GM11168 (cell line): ENCODE measurements around the gene HEATR5B.
"Not testable (repeated sequence)": the region's sequence is repeated elsewhere in the genome, so short reads cannot be mapped to it uniquely, and the experiment has no call there.

Experiments
- in situ Hi-C: fragments of 300-500 bp; cut with MboI; formaldehyde crosslinking; loops from one replicate; pipeline ENCODE4 v1.12.0; 2022; ENCODE audit warnings: low sequenced_read_pairs; ENCODE audit not compliant: unreplicated experiment

The HEATR5B gene

DNA sequence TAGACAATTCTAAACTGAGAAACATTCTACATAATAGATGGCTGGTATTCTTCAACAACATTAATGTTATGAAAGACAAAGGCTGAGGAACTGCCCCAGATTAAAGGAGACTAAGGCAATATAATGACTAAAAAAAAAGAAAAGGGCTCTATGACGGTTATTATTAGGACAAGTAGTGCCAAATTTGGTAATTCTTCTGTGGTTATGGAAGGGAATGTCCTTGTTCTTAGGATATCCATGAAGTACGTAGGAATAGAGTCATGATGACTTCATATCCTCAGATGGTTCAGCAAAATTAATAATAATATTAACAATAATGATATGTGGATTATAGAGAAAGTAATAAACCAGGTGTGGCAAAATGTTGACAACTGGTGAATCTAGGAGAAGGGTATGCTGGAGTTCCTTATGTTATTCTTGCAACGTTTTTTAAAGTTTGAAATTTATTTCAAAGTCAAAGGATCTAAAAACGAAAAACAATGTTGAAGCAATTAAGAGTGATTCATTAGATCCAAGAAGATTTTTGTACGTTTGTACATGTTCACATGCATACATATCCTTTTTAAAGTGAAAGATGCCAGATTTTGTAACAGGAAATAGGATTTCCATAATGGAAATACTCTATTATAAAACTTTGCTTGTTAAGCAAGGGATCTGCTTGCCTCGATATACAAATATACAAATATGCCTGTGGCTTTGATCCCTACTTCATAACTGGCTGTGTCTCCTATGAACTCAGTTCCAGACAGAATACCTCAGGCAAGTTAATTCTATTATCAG is 90.1 kb downstream of the HEATR5B start:
- in situ Hi-C loops = no loop called here

DNA sequence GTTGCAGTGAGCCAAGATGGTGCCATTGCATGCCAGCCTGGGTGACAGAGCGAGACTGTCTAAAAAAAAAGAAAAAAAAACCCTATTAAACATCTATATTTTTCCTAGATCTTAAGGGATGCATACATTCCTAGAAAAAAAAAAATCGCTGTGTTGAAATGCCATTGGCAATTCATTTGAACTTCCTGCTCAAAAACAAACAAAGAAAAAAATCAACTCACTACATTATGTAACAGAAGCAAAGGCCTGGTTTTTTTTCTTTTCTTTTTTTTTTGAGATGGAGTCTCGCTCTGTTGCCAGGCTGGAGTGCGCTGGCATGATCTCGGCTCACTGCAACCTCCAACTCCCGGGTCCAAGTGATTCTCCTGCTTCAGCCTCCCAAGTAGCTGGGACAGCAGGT is 96.2 kb downstream of the HEATR5B start:
- in situ Hi-C loops = no loop called here

DNA sequence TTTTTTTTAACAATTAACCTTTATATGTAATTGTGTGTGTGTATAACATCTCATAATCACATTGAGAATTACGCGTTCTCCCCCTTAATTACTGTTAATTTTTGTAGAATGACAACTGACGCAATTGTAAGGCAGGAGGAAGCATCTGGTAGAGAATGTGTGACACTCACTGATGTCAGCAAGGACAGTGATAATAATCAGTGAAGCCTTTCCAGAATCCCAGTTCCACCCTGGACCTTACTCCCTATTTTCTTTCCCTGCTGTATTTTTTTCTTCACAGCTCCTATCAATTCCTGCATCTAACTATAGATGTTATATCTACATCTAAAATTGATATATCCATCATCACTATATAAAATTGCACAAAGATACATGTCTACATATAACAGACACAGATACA is 101.7 kb downstream of the HEATR5B start:
- in situ Hi-C loops = no loop called here

DNA sequence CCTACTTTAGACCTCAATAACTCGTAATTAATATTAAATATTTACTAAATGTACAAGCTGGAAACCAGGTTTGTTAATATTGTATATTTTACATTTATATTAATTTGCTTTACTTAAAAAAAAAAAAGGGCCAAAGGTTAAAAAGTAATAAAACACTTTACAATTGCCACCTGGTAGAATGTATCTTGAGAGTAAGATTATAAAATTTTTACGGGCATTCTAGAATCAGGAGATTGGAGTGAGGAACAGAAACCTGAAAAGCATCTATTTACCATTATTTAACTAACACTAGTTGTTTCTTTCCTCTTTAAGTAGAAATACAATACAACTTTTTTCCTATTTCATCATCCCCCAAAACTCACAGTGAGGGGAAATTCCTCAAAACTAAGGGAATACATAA is 102.3 kb downstream of the HEATR5B start:
- in situ Hi-C loops = no loop called here

DNA sequence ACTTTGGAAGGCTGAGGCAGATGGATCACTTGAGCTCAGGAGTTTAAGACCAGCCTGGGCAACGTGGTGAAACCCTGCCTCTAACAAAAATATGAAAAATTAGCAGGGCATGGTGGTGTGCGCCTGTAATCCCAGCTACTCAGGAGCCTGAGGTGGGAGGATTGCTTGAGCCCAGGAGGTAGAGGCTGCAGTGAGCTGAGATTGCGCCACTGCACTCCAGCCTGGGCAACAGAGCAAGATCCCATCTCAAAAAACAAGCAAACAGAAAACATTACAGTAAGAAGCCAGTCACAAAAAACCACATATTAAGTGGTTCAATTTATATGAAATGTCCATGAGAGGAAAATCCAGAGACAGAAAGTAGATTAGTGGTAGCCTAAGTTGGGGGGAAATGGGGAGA is 105.2 kb downstream of the HEATR5B start:
- in situ Hi-C loops = not testable (repeated sequence)

DNA sequence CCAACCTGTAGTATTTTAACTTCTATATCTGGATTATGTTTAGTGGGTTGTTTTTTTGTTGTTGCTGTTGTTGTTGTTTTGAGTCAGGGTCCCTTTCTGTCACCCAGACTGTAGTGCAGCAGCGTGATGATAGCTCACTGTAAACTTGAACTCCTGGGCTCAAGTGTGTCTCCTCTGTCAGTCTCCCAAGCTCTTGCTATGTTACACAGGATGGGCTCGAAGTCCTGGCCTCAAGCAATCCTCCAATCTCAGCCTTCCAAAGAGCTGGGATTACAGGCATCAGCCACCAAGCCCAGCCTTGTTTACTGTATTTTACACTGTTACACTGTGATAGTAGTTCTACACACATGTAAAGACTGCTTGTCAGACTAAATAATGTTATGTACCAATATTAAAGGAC is 108.1 kb downstream of the HEATR5B start:
- in situ Hi-C loops = no loop called here

DNA sequence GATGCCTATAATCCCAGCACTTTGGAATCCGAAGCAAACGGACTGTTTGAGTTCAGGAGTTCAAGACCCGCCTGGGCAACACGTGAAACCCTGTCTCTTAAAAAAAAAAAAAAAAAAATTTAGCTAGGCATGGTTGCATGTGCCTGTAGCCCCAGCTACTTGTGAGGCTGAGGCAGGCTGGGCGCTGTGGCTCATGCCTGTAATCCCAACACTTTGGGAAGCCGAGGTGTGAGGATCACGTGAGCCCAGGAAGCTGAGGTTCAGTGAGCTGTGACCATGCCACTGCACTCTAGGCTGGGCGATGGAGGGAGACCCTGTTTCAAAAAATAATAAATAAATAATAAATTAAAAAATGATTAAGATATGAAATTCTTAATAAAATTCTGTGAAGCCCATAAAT is 108.9 kb downstream of the HEATR5B start:
- in situ Hi-C loops = no loop called here

DNA sequence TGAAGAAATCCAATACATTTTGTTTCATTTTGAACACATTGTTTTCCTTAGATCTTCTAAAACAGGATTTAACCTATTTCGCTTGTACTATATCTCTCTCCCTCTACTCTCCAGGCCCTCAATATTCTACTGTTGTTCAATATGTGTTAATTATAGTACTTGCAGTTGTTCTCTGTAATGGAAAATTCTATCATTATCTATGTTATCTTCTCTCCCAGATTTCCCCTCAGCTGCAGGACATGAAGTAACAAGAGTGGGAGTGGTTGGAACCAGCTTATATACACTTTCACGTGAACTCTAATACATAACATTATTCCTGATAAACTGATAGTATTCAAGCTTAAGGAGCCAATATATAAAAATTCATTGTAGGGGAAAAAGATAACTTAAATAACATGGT is 110.9 kb downstream of the HEATR5B start:
- in situ Hi-C loops = no loop called here

DNA sequence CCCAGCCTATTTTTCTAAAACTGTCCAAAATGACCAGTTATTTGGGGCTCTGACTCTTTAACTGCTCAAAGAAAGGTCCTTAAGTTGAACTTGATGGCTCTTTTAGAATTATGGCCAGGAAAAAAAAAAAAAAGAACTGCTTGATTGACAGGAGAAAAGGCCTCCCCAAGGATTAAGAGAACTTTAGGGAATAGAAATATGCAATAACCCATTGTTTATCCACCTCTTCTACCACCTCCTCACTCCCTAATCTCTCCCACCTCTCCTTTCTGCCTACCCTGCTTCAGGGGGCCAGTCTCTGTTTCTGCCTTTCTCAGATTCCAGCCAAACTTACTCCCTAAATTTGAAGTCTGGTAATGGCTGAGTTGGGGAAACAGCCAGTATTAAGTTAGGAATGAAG is 112.2 kb downstream of the HEATR5B start:
- in situ Hi-C loops = no loop called here

DNA sequence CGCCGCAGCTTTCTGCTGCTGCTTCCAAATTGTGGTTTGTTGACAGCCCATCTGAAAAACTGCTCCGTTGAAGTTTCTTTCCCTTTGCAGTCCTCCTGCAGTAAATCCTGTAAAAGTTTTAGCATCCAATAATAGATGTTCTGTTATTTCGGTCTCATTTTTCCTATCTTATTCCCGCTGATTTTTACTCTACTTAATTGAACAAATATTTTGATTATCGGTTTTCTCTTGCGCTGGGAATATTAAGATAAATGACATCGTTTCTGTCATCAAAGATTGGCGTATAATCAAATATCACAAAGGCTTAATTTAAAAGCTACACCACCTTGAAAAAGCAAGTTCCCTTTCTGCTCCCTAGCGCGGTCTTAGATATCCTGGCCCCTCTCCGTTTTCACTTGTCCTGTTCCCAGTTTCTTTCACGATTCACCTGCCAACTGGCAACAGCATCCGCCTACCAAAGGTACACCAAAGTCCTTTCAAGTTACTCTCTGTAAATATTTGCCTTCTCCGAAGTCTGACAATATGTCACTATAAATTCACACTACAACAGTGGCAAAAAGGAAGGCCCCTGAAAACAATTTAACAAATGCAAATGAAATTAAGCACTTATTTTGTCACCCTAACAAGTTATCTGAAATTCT is 116.8 kb downstream of the HEATR5B start:
- in situ Hi-C loops = no loop called here

DNA sequence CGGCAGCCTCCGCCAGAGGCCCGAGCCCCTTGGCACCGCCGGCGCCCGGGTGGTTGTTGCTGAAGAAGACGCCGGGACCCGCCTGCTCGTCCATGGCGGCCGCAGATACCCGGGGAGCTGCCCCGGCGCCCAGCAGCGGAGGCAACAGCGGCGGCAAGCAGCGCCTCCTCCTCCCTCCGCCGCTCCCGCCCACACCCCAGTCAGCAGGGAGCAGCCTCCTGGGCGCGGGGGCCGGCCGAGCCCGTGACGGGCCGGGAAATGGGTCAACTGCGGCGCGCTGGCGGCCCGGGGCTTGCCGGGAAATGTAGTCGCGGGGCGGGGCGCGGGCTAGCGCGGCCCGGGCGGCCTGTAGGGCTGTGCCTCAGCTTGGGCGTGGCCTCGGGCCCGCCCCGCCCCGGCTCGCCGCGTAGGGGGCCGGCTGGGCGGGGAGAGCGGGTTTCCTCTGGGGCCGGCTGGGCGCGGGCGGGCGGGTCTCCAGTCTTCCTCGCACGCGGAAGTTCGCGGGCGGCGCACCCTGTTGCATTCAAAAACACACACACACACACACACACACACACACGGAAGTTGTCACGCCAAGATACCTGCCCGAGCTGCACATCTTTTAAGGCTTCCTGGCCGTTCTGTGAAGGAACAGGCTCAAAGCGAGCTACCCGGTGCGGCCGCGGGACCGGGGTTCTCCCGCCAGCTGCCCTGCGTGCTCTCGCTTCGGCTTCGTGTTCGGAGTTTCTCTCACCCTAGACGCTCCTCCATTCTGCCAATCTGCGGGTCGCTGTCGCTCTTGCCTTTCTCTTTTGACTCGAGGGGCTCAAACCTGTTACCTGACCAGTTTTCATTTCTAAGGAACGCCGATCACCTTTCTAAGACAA is 117.6 kb downstream of the HEATR5B start, which contains the start of gene STRN:
TSS of gene STRN (minus strand) at position 167 of the 866 bp plus-strand sequence. CDS start at position 94, 73 bp downstream.
- in situ Hi-C loops = no loop called here

DNA sequence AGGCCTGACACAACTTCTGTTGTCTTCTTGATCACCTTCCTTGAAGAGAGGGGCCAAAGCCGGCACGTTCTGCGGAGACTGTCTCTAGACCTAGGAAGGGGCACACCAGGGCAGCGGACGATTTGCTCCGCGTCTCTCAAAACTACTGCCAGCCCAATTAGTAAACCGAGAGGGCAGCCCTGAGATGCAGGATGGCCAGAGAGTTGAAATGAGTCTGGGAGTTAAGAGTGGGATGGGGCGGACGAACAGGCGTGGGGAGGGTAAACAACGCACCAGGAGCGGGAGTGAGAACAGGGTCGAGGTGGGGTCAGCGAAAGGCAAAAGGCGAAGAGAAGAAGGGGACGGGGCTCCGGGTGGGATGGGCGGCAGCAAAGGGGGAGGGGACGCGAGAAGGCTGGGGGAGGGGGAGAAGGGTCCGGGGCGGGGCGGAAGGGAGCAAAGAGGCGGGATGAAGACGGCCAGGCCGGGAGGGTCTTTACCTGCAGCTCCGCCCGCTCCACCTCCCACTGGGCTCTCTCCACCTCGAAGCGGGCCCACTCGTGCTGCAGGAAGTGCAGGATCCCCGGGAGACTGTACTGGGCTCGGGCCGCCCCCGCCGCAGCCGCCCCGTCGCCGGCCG is 118.3 kb downstream of the HEATR5B start:
- in situ Hi-C loops = no loop called here

DNA sequence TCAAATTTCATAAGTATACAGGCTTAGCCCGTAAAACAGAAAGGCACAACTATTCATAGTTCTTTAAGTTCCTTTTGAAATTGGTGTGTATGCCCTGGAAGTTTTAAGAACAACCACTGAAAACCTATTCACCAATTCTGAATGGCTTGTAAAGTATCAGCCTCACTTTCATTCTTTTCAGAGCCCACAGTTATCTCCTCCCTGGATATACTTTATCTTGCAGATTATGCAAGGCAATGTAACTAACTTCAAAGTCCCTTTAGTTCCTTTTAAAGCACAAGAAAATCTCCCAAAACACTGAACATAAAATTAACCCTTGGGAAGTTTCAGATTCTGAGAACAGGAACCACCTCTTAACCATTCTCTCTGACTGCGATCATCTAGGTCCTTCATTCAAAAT is 119.0 kb downstream of the HEATR5B start:
- in situ Hi-C loops = no loop called here

DNA sequence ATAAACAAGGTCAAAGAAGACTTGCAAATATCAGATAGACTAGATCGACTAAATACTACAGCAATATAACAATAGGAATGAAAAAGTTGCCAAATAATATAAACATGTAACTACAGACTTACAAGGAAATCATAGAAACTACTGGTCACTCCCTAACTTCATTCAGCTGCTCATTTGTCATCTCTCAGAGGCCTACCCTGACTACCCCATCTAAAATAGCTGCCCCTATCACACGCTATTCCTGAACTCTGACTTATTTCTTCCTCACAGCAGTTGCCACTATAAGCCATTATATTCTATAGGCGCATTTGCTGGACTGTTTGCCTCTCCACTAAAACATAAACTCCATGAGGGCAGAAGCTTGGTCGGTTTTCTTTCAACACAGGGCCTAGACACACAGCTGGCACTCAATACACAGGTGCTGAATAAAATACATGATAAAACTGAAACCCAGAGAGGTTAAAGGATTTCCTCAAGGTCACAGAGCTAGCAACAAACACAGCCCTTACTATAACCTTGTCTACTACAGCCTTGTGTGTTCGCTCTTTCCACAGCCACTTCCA is 119.6 kb downstream of the HEATR5B start:
- in situ Hi-C loops = no loop called here

DNA sequence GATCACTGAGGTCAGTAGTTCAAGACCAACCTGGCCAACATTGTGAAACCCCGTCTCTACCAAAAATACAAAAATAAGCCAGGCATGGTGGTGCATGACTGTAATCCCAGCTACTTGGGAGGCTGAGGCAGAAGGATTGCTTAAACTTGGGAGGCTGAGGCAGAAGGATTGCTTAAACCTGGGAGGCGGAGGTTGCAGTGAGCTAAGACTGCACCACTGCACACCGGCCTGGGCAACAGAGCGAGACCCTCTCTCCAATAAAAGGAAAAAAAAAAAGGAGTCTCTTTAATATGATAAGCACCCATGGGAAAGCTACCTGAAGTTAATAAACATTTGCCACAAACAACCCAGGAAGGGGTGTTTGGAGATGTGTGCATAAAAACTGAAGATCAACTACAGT is 120.4 kb downstream of the HEATR5B start:
- in situ Hi-C loops = no loop called here

DNA sequence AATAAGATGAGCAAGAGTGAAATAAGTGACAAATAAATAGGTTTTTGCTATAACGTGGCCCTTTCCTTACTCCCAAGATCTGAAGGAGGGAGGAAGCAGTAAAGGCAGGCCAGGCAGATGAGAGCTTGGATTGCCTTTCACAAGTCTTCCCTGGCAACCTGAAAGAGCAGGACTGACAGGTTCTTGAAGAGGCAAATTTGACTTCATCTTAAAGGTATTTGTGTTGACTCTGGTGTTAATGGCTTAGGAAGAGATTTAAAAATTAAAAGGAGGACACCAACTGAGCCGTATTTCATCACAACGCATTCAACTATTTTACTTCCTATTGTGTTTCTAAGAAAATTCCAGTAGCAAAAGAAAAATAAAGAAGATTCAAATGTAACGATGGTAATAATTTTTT is 121.1 kb downstream of the HEATR5B start:
- in situ Hi-C loops = no loop called here

DNA sequence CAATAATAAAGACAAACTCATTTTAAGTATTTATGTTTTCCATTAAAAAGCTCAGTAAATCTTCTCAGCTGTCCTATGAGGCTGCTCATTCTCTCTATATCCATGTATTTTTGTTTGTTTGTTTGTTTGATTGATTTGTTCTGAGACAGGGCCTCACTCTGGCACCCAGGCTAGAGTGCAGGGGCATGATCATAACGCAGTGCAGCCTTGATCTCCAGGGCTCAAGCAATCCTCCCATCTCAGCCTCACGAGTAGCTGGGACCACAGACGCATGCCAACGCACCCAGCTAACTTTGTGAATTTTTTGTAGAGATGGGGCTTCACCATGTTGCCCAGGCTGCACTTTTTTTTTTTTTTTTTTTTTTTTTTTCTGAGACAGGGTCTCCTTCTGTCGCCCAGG is 123.4 kb downstream of the HEATR5B start:
- in situ Hi-C loops = no loop called here

DNA sequence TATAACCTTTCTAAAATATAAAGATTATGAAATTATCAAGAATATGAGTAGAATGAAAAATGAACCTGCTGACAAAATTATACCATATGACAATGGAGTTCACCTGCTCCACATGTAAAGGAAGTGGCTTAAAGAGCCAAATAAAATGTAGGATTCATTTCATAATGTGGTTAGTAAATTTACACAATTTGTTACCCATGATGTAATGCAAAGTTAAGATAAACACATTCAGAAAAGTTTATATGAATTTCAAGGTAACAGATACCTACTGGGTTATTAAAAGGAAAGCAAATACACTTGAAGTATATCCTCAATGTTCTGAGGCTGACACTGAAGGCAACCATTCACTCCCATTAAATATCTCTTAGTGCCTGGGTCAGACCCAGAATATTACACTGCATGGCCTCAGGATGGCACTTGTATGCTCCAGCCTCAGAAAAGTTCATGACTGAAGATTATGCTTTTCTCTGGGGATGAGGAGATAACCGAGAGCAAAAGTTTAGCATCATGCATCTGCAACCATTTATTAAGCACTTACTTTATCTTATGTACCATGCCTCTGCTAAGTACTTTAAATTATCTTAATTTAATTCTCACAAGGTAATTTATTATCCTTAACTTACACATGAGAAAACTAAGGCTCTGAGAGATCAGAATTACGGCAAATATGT is 124.0 kb downstream of the HEATR5B start:
- in situ Hi-C loops = no loop called here

DNA sequence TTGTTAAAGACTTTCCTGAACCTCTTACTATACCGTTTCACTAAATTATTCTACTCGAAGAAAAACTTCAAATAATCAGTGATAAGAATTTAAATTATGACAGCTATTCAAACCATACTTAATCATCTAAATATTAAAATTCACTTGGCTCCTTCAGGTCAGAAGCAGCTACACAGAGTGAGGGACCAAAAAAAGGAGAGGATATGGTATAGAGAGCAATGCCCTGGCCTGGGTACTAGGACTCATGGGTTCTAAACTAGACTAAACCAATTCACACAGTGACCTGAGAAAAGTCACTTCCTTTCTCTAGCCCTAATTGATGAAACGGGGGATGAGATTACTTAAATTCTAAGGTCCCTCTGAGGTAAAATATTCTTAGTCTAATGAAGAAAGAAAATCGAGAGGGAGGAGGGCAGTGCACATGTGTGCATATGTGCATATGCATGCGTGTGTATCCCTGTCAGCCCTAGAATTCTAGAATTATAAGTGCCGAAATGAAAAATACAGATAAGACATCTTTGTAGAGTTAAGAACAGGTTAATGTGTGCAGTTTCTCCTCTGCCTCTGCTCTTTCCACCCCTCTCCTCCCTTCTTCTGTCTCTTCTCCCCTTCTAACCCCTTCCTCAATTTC is 129.1 kb downstream of the HEATR5B start:
- in situ Hi-C loops = no loop called here
